HEK293T (cell line): ENCODE measurements around the gene TAF1C.

ENCODE experiments used
- CTCF ChIA-PET: fragments of 350-600 bp; formaldehyde crosslinking; extraction: SDS; loops from one replicate; lab custom pipeline; 2021; ENCODE audit warnings: antibody characterized with exemption, inconsistent platforms; lab: Yijun Ruan, JAX
- POLR2A ChIA-PET: fragments of 350-600 bp; formaldehyde crosslinking; extraction: SDS; loops from one replicate; lab custom pipeline; 2020; ENCODE audit warnings: antibody characterized with exemption, inconsistent platforms; lab: Yijun Ruan, JAX
- DNase-seq: peaks from one replicate; pipeline ENCODE4 v3.0.0; 2012; ENCODE audit warnings: mixed read lengths; ENCODE audit errors: extremely low spot score
- ARNT ChIP-seq: fragments of 450-650 bp; IDR thresholded peaks from 2 replicates; pipeline ENCODE4 v1.6.1; 2017; ENCODE audit warnings: mild to moderate bottlenecking
- BHLHE40 ChIP-seq: fragments of 450-650 bp; IDR thresholded peaks from 2 replicates; pipeline ENCODE4 v1.6.1; 2016; ENCODE audit warnings: mild to moderate bottlenecking, moderate library complexity, borderline replicate concordance
- CTBP1 ChIP-seq: fragments of 450-650 bp; IDR thresholded peaks from 2 replicates; pipeline ENCODE4 v1.6.1; 2016; ENCODE audit warnings: borderline replicate concordance
- ELF4 ChIP-seq: fragments of 450-650 bp; IDR thresholded peaks from 2 replicates; pipeline ENCODE4 v1.6.1; 2017; ENCODE audit warnings: antibody characterized with exemption
- FOXA1 ChIP-seq: fragments of 450-650 bp; IDR thresholded peaks from 2 replicates; pipeline ENCODE4 v1.6.1; 2016; ENCODE audit warnings: mild to moderate bottlenecking
- FOXK2 ChIP-seq: fragments of 450-650 bp; IDR thresholded peaks from 2 replicates; pipeline ENCODE4 v1.6.1; 2016; ENCODE audit warnings: mild to moderate bottlenecking
- FOXM1 ChIP-seq: fragments of 450-650 bp; IDR thresholded peaks from 2 replicates; pipeline ENCODE4 v1.6.1; 2017; ENCODE audit warnings: mild to moderate bottlenecking, borderline replicate concordance
- HDGF ChIP-seq: fragments of 450-650 bp; IDR thresholded peaks from 2 replicates; pipeline ENCODE4 v1.6.1; 2017; ENCODE audit warnings: antibody characterized with exemption, borderline replicate concordance
- L3MBTL2 ChIP-seq: fragments of 450-650 bp; conservative IDR thresholded peaks from 2 replicates; pipeline ENCODE4 v1.6.1; 2016; ENCODE audit warnings: mild to moderate bottlenecking
- LEF1 ChIP-seq: fragments of 450-650 bp; IDR thresholded peaks from 2 replicates; pipeline ENCODE4 v1.6.1; 2017; ENCODE audit warnings: mild to moderate bottlenecking, borderline replicate concordance
- NFRKB ChIP-seq: fragments of 450-650 bp; IDR thresholded peaks from 2 replicates; pipeline ENCODE4 v1.6.1; 2016; ENCODE audit warnings: mild to moderate bottlenecking, moderate library complexity
- PKNOX1 ChIP-seq: fragments of 450-650 bp; IDR thresholded peaks from 2 replicates; pipeline ENCODE4 v1.6.1; 2016
- SP1 ChIP-seq: fragments of 450-650 bp; IDR thresholded peaks from 2 replicates; pipeline ENCODE4 v1.6.1; 2017
- SUZ12 ChIP-seq: fragments of 450-650 bp; IDR thresholded peaks from 2 replicates; pipeline ENCODE4 v1.6.1; 2016; ENCODE audit warnings: mild to moderate bottlenecking
- TARDBP ChIP-seq: fragments of 450-650 bp; IDR thresholded peaks from 2 replicates; pipeline ENCODE4 v1.6.1; 2016
- ZNF384 ChIP-seq: fragments of 450-650 bp; IDR thresholded peaks from 2 replicates; pipeline ENCODE4 v1.6.1; 2016

TAF1C gene

GRCh38 chr16:84139628-84140258 is 47.1 kb downstream of the TAF1C start:
- TF ChIP-seq BHLHE40: no peak
- no peak for TF ChIP-seq CTBP1
- TF ChIP-seq ELF4: no peak
- TF ChIP-seq L3MBTL2: no peak
- TF ChIP-seq SUZ12: no peak
- no peak for TF ChIP-seq TARDBP
- no peak for TF ChIP-seq FOXM1
- no peak for TF ChIP-seq SP1
- TF ChIP-seq FOXA1: no peak
- no peak for TF ChIP-seq ARNT
- no peak for TF ChIP-seq NFRKB
- TF ChIP-seq HDGF: no peak
- no peak for DNase-seq
- CTCF ChIA-PET: interaction anchor here (0.9 kb wide), 1 partner anchor 50 kb away, joined by 3 read pairs; no protein-coding TSS in a partner anchor
- POLR2A ChIA-PET: interaction anchor here (0.9 to 4.9 kb wide), 2 partner anchors 17 to 23 kb away, joined by 3 to 36 read pairs; partner anchors contain the start of gene MBTPS1

GRCh38 chr16:84138824-84139627 is 47.8 kb downstream of the TAF1C start:
- CTCF ChIA-PET: interaction anchor here (0.6 to 0.9 kb wide), 3 partner anchors 48 to 352 kb away, joined by 3 to 4 read pairs (median 3); partner anchors contain the start of gene TAF1C
- peak; percentile 66 for DNase-seq
- POLR2A ChIA-PET: interaction anchor here (0.9 to 4.9 kb wide), 2 partner anchors 16 to 22 kb away, joined by 3 to 36 read pairs; partner anchors contain the start of gene MBTPS1
- TF ChIP-seq TARDBP: no peak
- TF ChIP-seq NFRKB: no peak
- TF ChIP-seq BHLHE40: no peak
- no peak for TF ChIP-seq LEF1
- TF ChIP-seq PKNOX1: no peak
- TF ChIP-seq ZNF384: no peak
- TF ChIP-seq SUZ12: no peak
- TF ChIP-seq ELF4: no peak
- TF ChIP-seq HDGF: no peak
- no peak for TF ChIP-seq FOXK2
- no peak for TF ChIP-seq FOXA1
- no peak for TF ChIP-seq FOXM1
- TF ChIP-seq L3MBTL2: no peak; the same call in 1 of the 2 replicates
- TF ChIP-seq CTBP1: no peak
- TF ChIP-seq ARNT: no peak
- no peak for TF ChIP-seq SP1

GRCh38 chr16:84138500-84138823 is 48.4 kb downstream of the TAF1C start:
- ChIA-PET POLR2A (interaction anchor here (4.9 kb wide), 1 partner anchor 21 kb away, joined by 36 read pairs; the partner anchor contains the start of gene MBTPS1), CTCF (interaction anchor here (0.8 kb wide), 1 partner anchor 49 kb away, joined by 4 read pairs; the partner anchor contains the start of gene TAF1C)

GRCh38 chr16:84137769-84138357 is 49.0 kb downstream of the TAF1C start:
- ChIA-PET POLR2A (interaction anchor here (4.9 kb wide), 1 partner anchor 21 kb away, joined by 36 read pairs; the partner anchor contains the start of gene MBTPS1), CTCF (no interaction called here)
- no peak for TF ChIP-seq HDGF
- TF ChIP-seq ZNF384: no peak
- no peak for TF ChIP-seq L3MBTL2
- TF ChIP-seq BHLHE40: no peak
- TF ChIP-seq ARNT: no peak
- no peak for TF ChIP-seq FOXA1
- TF ChIP-seq PKNOX1: no peak
- no peak for TF ChIP-seq CTBP1
- TF ChIP-seq TARDBP: no peak
- TF ChIP-seq LEF1: no peak
- TF ChIP-seq NFRKB: no peak
- TF ChIP-seq FOXM1: no peak
- TF ChIP-seq SP1: no peak
- TF ChIP-seq SUZ12: no peak
- TF ChIP-seq ELF4: no peak
- no peak for TF ChIP-seq FOXK2
- no peak for DNase-seq

More at GRCh38 chr16:84138500-84138823, 48.4 kb downstream of the TAF1C start:
- TF ChIP-seq BHLHE40 (no peak), FOXA1 (no peak), FOXK2 (no peak), NFRKB (no peak), TARDBP (no peak), ELF4 (no peak), SUZ12 (no peak), ARNT (no peak), FOXM1 (no peak), SP1 (no peak), L3MBTL2 (no peak), HDGF (no peak), PKNOX1 (no peak), LEF1 (no peak), ZNF384 (no peak), CTBP1 (no peak)
- DNase-seq: no peak

- CTCF ChIA-PET: no interaction called here
Observed at GRCh38 chr16:84137287-84137686, 49.6 kb downstream of the TAF1C start.

More at GRCh38 chr16:84137287-84137686, 49.6 kb downstream of the TAF1C start:
- no peak for TF ChIP-seq SP1
- no peak for TF ChIP-seq ELF4
- no peak for TF ChIP-seq PKNOX1
- TF ChIP-seq LEF1: no peak
- TF ChIP-seq ZNF384: no peak
- no peak for TF ChIP-seq SUZ12
- no peak for TF ChIP-seq L3MBTL2
- no peak for TF ChIP-seq HDGF
- no peak for TF ChIP-seq FOXK2
- TF ChIP-seq CTBP1: no peak
- TF ChIP-seq TARDBP: no peak
- no peak for TF ChIP-seq BHLHE40
- TF ChIP-seq NFRKB: no peak
- no peak for TF ChIP-seq FOXA1
- TF ChIP-seq ARNT: no peak
- no peak for TF ChIP-seq FOXM1
- POLR2A ChIA-PET: interaction anchor here (4.9 kb wide), 1 partner anchor 20 kb away, joined by 36 read pairs; the partner anchor contains the start of gene MBTPS1
- DNase-seq: no peak
